SKM-1 (cell line): ENCODE results near the gene CDH13.

Experiments used
- DNase-seq: peaks from one replicate; lab custom pipeline; 2025; ENCODE audit not compliant: unreplicated experiment; lab: John Stamatoyannopoulos, UW

CDH13 gene

GRCh38 chr16:83330251-83330650 is 703.5 kb downstream of the CDH13 start:
- DNase-seq = no peak

GRCh38 chr16:83335076-83335475 is 708.3 kb downstream of the CDH13 start:
- no peak for DNase-seq

GRCh38 chr16:83336603-83337002 is 709.8 kb downstream of the CDH13 start:
- no peak for DNase-seq

GRCh38 chr16:83338138-83338537 is 711.4 kb downstream of the CDH13 start:
- DNase-seq = no peak

DNA sequence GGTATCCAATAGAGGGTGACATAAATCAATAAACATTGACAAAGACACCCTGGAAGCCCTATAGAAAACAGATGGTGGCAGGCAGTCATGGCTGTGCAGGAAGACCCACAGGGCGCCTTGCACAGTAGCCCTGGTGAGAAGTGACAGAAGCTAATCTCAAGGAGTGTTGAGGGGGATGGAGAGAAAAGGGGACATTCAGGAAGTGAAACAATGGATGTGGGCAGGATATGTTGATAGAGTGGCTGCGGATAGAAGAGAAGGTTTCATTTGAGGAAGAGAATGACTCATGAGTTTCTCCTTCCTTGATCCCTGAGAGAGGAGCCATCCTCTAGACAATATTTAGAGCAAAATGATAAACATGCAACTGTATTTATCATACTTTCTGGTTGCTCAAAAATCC is 712.2 kb downstream of the CDH13 start:
- no peak for DNase-seq

DNA sequence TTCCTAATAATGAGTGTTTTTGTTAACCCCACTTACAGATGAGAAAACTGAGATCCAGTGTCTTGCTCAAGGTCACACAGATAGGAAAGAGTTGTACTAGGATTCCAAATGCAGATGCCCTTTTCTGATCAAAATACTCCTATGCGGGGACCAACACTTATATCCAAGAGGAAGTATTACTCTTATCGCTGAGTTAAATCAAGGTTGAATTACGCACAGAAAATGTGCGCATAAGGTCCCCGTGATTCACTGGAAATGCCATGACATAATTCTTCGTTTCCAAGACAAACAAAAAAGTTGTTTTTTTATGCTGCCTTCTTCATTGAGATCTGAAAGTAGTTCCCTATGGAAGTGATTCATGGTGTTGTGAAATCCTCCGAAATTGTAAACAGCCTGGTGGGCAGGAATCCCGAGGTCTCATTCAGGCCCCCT is 717.2 kb downstream of the CDH13 start:
- no peak for DNase-seq

DNA sequence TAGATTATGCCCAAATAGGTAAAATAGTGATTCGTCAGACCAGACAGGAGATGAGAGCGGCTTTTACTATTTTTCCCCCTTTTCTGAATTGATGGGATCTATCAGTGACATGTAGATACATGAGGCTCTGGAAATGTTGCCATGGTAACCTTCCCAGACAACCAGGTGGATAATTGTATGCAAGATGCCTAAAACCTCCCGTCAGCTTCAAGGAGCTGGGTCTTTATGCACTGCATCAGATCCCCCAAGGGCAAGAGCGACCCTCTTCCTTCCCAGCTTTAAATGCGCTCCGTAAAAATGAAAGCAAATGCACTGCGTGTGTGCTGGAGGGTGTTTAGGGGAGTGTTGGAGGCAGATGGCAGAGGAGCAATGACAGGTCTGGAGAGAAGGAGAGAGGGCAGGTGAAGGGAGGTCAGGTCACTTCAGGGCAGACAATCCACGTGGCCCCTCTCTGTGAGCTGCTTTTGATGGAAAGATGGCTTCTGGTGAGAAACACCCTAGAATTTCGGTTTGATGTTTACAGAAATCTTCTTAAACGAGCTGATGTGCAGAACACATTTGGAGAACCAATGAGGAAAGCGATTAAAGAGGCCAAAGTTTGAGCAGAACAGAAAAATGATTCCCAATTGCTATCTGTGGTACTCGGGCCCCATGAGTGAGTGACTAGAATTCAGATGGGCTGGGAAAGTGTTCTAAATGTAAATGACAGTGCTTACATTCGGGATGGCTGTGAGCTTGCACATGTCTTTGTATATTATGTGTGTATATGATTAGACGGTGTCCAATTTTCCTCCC is 719.3 kb downstream of the CDH13 start:
- no peak for DNase-seq

DNA sequence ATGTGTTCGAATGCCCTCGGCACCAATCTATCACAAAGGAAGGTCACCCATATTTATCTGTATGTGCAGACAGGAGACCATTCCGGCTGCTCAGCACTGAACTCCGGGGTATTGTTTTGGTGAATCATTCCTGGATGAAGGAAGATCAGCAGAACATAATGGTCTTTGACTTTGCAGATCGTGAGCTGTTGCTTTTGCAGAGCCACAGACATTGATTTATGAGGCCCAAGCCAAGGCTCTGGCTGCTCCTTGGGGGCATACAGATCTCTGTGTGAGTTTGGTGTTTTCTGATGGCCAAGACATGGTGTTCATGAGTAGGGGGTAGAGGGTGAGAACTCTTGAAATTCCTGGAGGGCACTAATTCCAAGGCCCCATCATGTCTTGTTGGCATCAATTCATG is 722.2 kb downstream of the CDH13 start:
- DNase-seq = no peak

DNA sequence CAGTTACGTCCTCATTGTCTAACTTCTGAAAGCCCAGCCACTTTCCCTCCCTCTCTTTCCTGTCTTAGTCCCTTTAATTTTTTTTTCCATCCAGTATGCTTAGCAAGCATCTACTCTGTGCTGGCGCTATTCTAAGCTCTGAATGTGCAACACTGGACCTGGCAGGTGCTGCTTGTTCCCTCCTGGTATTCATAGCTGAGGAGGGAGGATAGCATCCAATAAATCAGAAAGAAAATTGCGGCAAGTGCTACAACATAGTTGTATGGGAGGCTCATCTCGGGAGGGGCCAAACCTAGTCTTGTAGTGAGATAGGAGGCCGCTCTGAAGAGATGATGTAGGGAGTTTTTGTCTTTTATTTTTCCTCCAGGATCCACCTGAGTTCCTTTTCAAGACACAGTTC is 723.7 kb downstream of the CDH13 start:
- DNase-seq = no peak

GRCh38 chr16:83351846-83352245 is 725.1 kb downstream of the CDH13 start:
- no peak for DNase-seq

GRCh38 chr16:83353241-83353640 is 726.5 kb downstream of the CDH13 start:
- DNase-seq = no peak

- DNase-seq = no peak
Observed at GRCh38 chr16:83354015-83354414, 727.2 kb downstream of the CDH13 start.

- no peak for DNase-seq
Observed at GRCh38 chr16:83355570-83356218, 728.9 kb downstream of the CDH13 start.

GRCh38 chr16:83356266-83356665 is 729.5 kb downstream of the CDH13 start:
- no peak for DNase-seq

DNA sequence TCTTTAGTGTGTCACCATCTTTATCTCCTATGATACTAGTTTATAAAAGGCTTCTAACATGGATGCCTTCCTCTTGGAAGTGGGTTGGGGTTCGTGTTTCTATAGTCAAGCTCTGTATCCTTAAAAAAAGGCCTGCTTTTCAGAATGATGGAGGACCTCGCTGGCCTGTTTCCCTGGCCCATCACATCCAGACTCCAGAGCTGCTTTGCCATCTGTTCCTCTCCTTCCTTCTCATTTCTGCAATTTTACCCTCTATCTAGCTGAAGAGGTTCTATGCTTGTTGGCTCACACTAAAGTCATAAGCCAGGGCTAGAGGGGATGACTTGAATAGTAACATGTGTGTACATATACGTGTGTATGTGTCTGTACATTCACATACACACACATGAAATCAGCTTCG is 730.2 kb downstream of the CDH13 start:
- no peak for DNase-seq

GRCh38 chr16:83363521-83363920 is 736.8 kb downstream of the CDH13 start:
- no peak for DNase-seq

DNA sequence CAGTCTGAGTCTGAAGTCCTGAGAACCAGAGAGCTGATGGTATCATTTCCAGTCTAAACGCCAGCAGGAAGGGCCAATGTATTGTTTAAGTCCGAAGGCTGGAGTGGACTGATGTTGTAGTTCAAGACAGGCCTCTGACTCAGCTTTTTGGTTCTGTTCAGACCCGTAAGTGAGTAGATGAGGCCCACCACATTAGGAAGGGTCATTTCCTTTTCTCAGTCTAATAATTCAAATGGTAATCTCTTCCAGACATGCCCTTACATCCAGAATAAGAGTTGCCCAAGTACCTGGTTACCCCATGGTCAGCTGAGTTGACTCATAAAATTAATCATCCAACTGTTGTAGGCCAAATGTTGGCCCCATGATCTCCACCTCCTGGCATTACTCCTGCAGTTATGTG is 738.4 kb downstream of the CDH13 start:
- DNase-seq = no peak

- DNase-seq = no peak
Observed at GRCh38 chr16:83366228-83366627, 739.5 kb downstream of the CDH13 start.

DNA sequence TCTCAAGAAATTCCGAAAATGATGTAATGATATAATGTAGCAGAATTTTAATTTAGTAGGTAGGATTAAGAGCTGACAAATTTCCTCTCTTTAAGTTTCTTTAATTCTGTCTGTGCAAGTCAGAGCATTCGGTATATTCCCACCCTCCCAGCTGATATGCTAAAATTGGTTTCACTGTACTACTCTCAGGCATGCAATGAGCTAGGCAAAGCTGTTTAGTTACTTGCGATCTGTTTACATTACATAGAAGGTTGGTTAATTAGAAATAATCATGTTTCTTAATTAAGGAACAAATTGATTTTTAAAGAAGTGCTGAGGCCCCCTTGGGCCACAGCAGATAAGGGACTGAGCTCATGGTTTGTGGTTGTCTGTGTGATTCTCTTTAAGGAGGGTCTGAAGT is 748.2 kb downstream of the CDH13 start:
- DNase-seq = no peak

GRCh38 chr16:83389751-83390150 is 763.0 kb downstream of the CDH13 start:
- no peak for DNase-seq

- DNase-seq = no peak
Observed at GRCh38 chr16:83390759-83391158, 764.0 kb downstream of the CDH13 start.

- DNase-seq = no peak
Observed at GRCh38 chr16:83392743-83393142, 766.0 kb downstream of the CDH13 start.
